ENCODE data around the gene GRID1. TPM values are rescaled to one million over a fixed set of nuclear protein-coding genes. Genes with fewer than 3 reads are reported as not detected.

The GRID1 gene
- polyA plus RNA-seq, 1 donor from 2014 or later, result not detected

GRCh38 chr10:85696893-85697292 lies 669.7 kb downstream of the GRID1 start:
- Mint-ChIP-seq H3K27ac (no peak overlapping the region), H3K4me3 (no peak overlapping the region), H3K27me3 (peaks cover 3% of the 10 kb centered on the region), H3K9me3 (peaks cover 0 to 5% (median 3%) of the 10 kb centered on the region in 3 donors), H3K4me1 (no peaks in the 10 kb centered on the region), H3K36me3 (no peaks in the 10 kb centered on the region)

DNA sequence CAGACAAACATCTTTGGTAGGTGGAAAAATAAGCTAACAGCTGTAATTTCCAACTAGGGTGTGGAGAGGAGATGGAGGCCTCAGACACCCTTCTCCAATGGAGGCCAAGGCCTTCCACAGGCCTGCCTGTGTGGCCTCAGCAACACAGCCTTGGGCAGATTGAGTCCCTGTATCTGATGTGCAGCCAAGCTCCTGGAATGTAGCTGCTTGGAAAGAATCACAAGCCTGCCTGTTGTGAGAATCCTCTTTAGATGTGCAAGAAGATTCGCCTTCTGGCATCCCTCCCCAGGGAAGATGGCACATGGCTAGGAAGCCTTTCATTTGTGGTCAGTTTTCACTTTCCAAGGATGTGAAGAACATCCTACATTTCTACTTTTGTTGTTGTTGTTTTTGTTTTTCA lies 684.0 kb downstream of the GRID1 start:
- H3K9me3 Mint-ChIP-seq, result no peaks in the 10 kb centered on the region
- peaks cover 0 to 1% (median 0%) of the 10 kb centered on the region in 3 donors for H3K4me1 Mint-ChIP-seq
- H3K4me3 Mint-ChIP-seq, result no peak overlapping the region
- H3K27ac Mint-ChIP-seq, result no peak overlapping the region
- H3K36me3 Mint-ChIP-seq, result no peaks in the 10 kb centered on the region
- H3K27me3 Mint-ChIP-seq, result peaks cover 2% of the 10 kb centered on the region

DNA sequence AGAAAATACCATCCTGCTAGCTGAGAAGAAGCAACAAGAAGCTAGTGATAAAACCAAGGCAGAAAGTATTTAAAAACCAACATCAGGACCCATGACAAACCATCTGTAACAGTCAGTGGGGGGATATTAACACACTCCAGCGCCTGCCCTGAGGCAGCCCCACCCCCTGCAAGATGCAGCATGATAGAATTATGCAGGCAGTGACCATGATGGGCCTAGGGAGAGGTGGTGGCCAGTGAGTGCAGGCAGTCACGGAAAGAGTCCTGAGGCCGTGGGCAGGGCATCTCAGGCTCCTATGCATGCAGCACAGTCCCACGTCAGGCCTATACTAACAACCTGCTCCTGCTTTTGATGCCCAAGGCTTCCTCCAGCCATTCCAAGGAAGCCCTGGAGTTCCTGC lies 686.9 kb downstream of the GRID1 start:
- Mint-ChIP-seq H3K4me3 (no peak overlapping the region), H3K36me3 (no peaks in the 10 kb centered on the region), H3K27me3 (peaks cover 5% of the 10 kb centered on the region), H3K27ac (no peak overlapping the region), H3K9me3 (no peaks in the 10 kb centered on the region), H3K4me1 (no peaks in the 10 kb centered on the region)

- H3K4me3 Mint-ChIP-seq, result no peak overlapping the region
- H3K27ac Mint-ChIP-seq, result no peak overlapping the region
- peaks cover 5% of the 10 kb centered on the region for H3K27me3 Mint-ChIP-seq
- no peaks in the 10 kb centered on the region for H3K9me3 Mint-ChIP-seq
- no peaks in the 10 kb centered on the region for H3K36me3 Mint-ChIP-seq
- H3K4me1 Mint-ChIP-seq, result no peaks in the 10 kb centered on the region
Observed at GRCh38 chr10:85679061-85679460, 687.5 kb downstream of the GRID1 start.

- Mint-ChIP-seq H3K27ac (no peak overlapping the region), H3K9me3 (peaks cover 0 to 7% (median 3%) of the 10 kb centered on the region in 3 donors), H3K4me1 (no peaks in the 10 kb centered on the region), H3K4me3 (no peak overlapping the region), H3K27me3 (peaks cover 3% of the 10 kb centered on the region), H3K36me3 (no peaks in the 10 kb centered on the region)
Observed at GRCh38 chr10:85674851-85675250, 691.7 kb downstream of the GRID1 start.

DNA sequence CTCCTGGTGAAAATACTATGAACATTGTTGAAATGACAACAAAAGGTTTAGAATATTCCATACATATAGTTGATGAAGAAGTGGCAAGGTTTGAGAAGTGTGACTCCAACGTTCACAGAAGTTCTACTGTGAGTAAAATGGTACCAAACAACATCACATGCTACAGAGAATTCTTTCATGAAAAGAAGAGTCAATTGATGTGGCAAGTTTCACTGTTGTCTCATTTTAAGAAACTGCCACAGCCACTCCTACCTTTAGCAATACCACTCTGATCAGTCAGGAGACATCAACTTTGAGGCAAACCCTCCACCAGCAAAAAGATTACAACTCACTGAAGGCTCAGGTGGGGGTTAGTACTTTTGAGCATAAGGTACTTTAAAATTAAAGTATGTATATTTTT lies 693.3 kb downstream of the GRID1 start:
- Mint-ChIP-seq H3K4me3 (no peak overlapping the region), H3K4me1 (no peaks in the 10 kb centered on the region), H3K9me3 (peaks cover 0 to 7% (median 3%) of the 10 kb centered on the region in 3 donors), H3K27ac (no peak overlapping the region), H3K27me3 (peaks cover 9% of the 10 kb centered on the region), H3K36me3 (no peaks in the 10 kb centered on the region)

DNA sequence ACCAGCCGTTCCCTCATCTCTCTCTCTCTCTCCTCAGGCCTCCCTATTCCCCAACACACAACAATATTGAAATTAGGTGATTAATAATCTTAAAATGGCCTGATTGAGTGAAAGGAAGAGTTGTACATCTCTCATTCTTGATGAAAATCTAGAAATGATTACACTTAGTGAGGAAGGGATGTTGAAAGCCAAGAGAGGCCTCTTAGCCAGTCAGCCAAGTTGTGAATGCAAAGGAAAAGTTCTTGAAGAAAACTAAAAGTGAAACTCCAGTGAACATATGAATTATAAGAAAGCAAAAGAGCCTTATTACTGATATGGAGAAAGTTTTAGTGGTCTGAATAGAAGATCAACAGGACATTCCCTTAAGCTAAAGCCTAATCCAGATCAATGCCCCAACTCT lies 695.1 kb downstream of the GRID1 start:
- peaks cover 0 to 7% (median 3%) of the 10 kb centered on the region in 3 donors for H3K9me3 Mint-ChIP-seq
- no peaks in the 10 kb centered on the region for H3K36me3 Mint-ChIP-seq
- H3K4me1 Mint-ChIP-seq, result no peaks in the 10 kb centered on the region
- peaks cover 11% of the 10 kb centered on the region for H3K27me3 Mint-ChIP-seq
- H3K27ac Mint-ChIP-seq, result no peak overlapping the region
- no peak overlapping the region for H3K4me3 Mint-ChIP-seq

GRCh38 chr10:85668522-85668921 lies 698.1 kb downstream of the GRID1 start:
- H3K4me1 Mint-ChIP-seq, result no peaks in the 10 kb centered on the region
- no peaks in the 10 kb centered on the region for H3K36me3 Mint-ChIP-seq
- no peak overlapping the region for H3K4me3 Mint-ChIP-seq
- H3K27me3 Mint-ChIP-seq, result peaks cover 8% of the 10 kb centered on the region
- H3K9me3 Mint-ChIP-seq, result peaks cover 0 to 7% (median 3%) of the 10 kb centered on the region in 3 donors
- H3K27ac Mint-ChIP-seq, result no peak overlapping the region

DNA sequence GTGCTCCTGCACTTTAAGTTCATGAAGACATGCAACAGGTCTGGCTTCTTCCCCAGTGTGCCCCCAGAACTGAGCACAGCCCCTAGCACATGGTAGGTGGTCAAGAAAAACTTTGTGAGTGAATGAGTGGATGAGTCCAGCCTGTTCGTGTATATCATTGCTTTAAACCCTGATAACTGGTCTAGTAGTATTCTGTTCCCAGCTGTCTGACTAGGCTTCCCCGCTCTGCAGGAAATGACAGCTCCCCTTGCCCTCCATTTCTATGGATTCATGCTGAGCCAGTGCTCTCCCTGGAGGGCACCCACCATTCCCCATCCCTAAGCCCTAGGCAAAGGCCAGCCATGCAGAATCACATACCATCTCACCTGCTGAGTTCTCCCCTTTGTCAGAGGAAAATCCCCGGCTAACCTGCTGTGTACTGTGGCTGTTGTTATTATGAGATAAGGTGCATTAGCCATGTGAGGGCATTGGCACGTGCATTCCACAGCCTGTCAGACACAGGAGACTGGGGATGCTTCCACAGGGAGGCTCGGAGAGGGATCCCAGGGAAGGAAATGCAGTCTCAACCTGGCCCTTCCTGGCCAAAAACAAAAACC lies 698.9 kb downstream of the GRID1 start:
- Mint-ChIP-seq H3K27ac (peak overlapping the region in 1 of 3 donors; percentile 65), H3K36me3 (no peaks in the 10 kb centered on the region), H3K27me3 (peaks cover 8% of the 10 kb centered on the region), H3K4me3 (no peak overlapping the region), H3K9me3 (peaks cover 0 to 7% (median 3%) of the 10 kb centered on the region in 3 donors), H3K4me1 (no peaks in the 10 kb centered on the region)

GRCh38 chr10:85666987-85667386 lies 699.6 kb downstream of the GRID1 start:
- H3K27ac Mint-ChIP-seq, result no peak overlapping the region
- peaks cover 0 to 7% (median 3%) of the 10 kb centered on the region in 3 donors for H3K9me3 Mint-ChIP-seq
- H3K36me3 Mint-ChIP-seq, result no peaks in the 10 kb centered on the region
- no peaks in the 10 kb centered on the region for H3K4me1 Mint-ChIP-seq
- H3K27me3 Mint-ChIP-seq, result peaks cover 8% of the 10 kb centered on the region
- no peak overlapping the region for H3K4me3 Mint-ChIP-seq

- no peak overlapping the region for H3K4me3 Mint-ChIP-seq
- no peaks in the 10 kb centered on the region for H3K36me3 Mint-ChIP-seq
- H3K27me3 Mint-ChIP-seq, result peaks cover 8% of the 10 kb centered on the region
- H3K4me1 Mint-ChIP-seq, result no peaks in the 10 kb centered on the region
- H3K27ac Mint-ChIP-seq, result no peak overlapping the region
- peaks cover 0 to 6% (median 0%) of the 10 kb centered on the region in 3 donors for H3K9me3 Mint-ChIP-seq
Observed at GRCh38 chr10:85666102-85666501, 700.5 kb downstream of the GRID1 start.

DNA sequence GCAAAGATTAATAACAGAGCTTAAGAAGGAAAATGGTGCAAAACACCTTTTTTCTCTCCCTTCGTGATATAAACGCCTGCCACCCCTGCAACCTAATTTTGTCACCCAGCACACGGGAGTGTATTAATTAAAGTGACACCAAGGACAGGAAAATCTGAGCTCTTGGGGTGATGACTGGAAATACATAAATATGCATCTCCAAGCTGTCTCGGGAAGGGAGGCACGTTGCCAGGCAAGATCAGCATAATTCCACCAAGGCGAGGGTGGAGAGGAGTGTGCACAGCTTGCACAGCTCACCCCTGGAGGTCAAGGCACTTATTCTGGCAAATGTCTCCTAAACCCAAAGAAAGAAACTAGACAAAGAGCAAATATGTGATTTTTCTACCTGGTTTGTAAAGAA lies 700.9 kb downstream of the GRID1 start:
- Mint-ChIP-seq H3K4me3 (no peak overlapping the region), H3K27me3 (peaks cover 8% of the 10 kb centered on the region), H3K27ac (no peak overlapping the region), H3K36me3 (no peaks in the 10 kb centered on the region), H3K4me1 (no peaks in the 10 kb centered on the region), H3K9me3 (peaks cover 0 to 2% (median 0%) of the 10 kb centered on the region in 3 donors)

GRCh38 chr10:85665078-85665477 lies 701.5 kb downstream of the GRID1 start:
- no peak overlapping the region for H3K4me3 Mint-ChIP-seq
- no peaks in the 10 kb centered on the region for H3K9me3 Mint-ChIP-seq
- no peaks in the 10 kb centered on the region for H3K36me3 Mint-ChIP-seq
- peaks cover 8% of the 10 kb centered on the region for H3K27me3 Mint-ChIP-seq
- H3K4me1 Mint-ChIP-seq, result no peaks in the 10 kb centered on the region
- H3K27ac Mint-ChIP-seq, result no peak overlapping the region

DNA sequence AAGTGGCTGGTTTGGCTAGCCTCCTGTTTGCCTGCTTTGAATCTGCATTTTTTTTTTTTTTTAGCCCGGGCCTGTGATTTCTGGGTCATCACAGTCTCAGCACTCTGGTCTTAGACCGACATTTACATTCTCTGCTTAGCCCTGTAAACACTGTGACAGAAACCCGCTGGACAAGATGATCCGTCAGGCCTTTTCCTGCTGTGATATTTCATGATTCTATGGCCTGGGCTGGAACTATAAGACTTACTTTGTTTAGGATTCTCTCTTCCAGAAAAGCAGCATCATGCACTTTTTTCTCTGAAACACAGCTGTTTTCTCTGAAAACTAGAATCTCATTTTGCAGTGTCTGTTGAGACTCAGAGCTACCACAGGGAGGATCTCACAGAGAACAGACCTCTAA lies 705.5 kb downstream of the GRID1 start:
- H3K9me3 Mint-ChIP-seq, result no peaks in the 10 kb centered on the region
- H3K27me3 Mint-ChIP-seq, result peaks cover 2% of the 10 kb centered on the region
- H3K4me1 Mint-ChIP-seq, result no peaks in the 10 kb centered on the region
- no peak overlapping the region for H3K27ac Mint-ChIP-seq
- no peaks in the 10 kb centered on the region for H3K36me3 Mint-ChIP-seq
- no peak overlapping the region for H3K4me3 Mint-ChIP-seq

DNA sequence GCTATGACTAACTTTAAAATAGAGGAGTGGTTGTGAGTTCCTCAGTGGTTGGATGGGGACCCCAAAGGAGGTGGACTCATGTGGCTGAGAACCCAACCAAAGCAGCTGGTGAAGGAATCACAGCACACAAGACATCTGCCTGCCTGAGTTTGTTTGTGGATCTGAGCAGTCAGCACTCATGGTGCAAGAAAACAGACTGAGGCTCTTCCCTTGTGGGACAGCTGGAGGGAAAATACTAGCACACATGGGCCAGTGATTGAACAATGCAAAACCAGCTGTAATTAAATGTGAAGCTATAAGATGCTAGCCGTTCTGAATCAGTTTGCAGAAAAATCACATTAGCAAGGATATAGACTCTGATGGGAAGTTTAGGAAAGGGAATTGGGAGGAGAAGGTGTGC lies 707.3 kb downstream of the GRID1 start:
- Mint-ChIP-seq H3K27me3 (peaks cover 2% of the 10 kb centered on the region), H3K27ac (no peak overlapping the region), H3K4me3 (no peak overlapping the region), H3K4me1 (no peaks in the 10 kb centered on the region), H3K36me3 (no peaks in the 10 kb centered on the region), H3K9me3 (no peaks in the 10 kb centered on the region)

DNA sequence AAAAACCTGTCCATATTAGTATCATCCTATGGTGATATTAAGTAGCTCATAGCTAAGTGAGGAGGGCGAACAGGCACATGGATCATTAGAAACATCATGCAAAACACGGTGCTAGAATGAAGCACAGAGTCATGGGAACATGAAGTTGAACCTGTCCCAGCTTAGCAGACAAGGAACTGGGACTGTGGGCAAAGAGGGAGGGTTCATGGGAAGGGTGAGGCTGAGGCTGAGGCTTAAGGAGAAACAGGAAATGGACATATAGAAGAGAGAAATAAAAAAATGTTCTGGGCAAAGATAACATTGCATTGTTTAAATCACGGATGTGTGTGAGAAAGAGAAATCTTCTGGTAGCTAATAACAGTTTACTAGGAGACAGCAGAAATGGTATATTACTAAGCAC lies 708.1 kb downstream of the GRID1 start:
- Mint-ChIP-seq H3K36me3 (no peaks in the 10 kb centered on the region), H3K4me3 (no peak overlapping the region), H3K4me1 (no peaks in the 10 kb centered on the region), H3K27me3 (peaks cover 2% of the 10 kb centered on the region), H3K9me3 (no peaks in the 10 kb centered on the region), H3K27ac (no peak overlapping the region)
